Endothelial cell (in vitro differentiated cells): ENCODE measurements around the gene TTC27. TPM values are rescaled to one million over a fixed set of nuclear protein-coding genes. Genes with fewer than 3 reads are reported as not detected.

ENCODE experiments used
- DNase-seq: peaks from one replicate; pipeline ENCODE4 v3.0.0; 2021; ENCODE audit warnings: low spot score
- H3K27ac Mint-ChIP-seq: one replicate; pipeline ENCODE4 v1.8.0; 2021; ENCODE audit warnings: mixed read lengths, inconsistent platforms; ENCODE audit not compliant: unreplicated experiment
- H3K27me3 Mint-ChIP-seq: one replicate; pipeline ENCODE4 v1.8.0; 2021; ENCODE audit warnings: mild to moderate bottlenecking, moderate library complexity, mixed read lengths, inconsistent platforms; ENCODE audit not compliant: unreplicated experiment
- H3K36me3 Mint-ChIP-seq: one replicate; pipeline ENCODE4 v1.8.0; 2021; ENCODE audit warnings: mild to moderate bottlenecking, low read depth, mixed read lengths, inconsistent platforms; ENCODE audit not compliant: unreplicated experiment
- H3K4me1 Mint-ChIP-seq: one replicate; pipeline ENCODE4 v1.8.0; 2021; ENCODE audit warnings: mild to moderate bottlenecking, mixed read lengths, inconsistent platforms; ENCODE audit not compliant: unreplicated experiment
- H3K4me3 Mint-ChIP-seq: one replicate; pipeline ENCODE4 v1.8.0; 2021; ENCODE audit warnings: mild to moderate bottlenecking, mixed read lengths, inconsistent platforms; ENCODE audit not compliant: unreplicated experiment
- H3K9me3 Mint-ChIP-seq: one replicate; pipeline ENCODE4 v1.8.0; 2021; ENCODE audit warnings: mixed read lengths, inconsistent platforms; ENCODE audit not compliant: unreplicated experiment
- CTCF ChIP-seq: fragments of 200-600 bp; sonication (generic); IDR thresholded peaks from one replicate; pipeline ENCODE4 v1.5.0; 2021; ENCODE audit warnings: antibody characterized with exemption; ENCODE audit not compliant: unreplicated experiment
- total RNA-seq: library from RNA; stranded (reverse); fragmentation: NEBNext Ultra II Directional; extraction: Animal tissue kit (Norgen Biotek cat#: 25700); gene quantifications from one replicate; pipeline ENCODE4 v1.2.1, GENCODE V29; 2021; ENCODE audit not compliant: unreplicated experiment

The TTC27 gene
- total RNA-seq, 1 donor from 2014 or later: 12.7 TPM

- Mint-ChIP-seq H3K9me3 (no peaks in the 10 kb centered on the region), H3K27me3 (no peaks in the 10 kb centered on the region), H3K36me3 (no peaks in the 10 kb centered on the region), H3K4me3 (no peak overlapping the region), H3K4me1 (no peaks in the 10 kb centered on the region), H3K27ac (no peak overlapping the region)
- DNase-seq: no peak
- TF ChIP-seq CTCF: no peak
Measured at GRCh38 chr2:32745675-32746074, 117.8 kb downstream of the TTC27 start.

DNA sequence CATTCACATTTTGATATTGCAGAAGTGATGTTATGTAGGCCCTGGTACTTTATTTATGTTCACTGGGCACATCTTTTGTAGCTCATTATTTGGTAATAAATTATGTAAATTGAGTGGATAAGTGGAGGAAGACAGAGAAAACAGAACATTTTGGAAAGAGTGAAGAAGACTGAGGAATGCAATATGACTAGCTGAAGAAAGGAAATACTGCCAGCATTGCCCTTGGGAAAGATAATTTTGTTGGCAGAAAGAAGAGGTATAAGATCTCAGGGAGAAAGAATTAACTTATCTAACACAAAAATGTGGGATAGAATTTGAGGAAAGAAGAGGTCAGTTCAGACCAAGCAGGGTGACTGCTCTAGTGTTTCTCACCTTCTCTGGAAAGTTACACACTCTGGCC, 118.8 kb downstream of the TTC27 start:
- H3K36me3 Mint-ChIP-seq: no peaks in the 10 kb centered on the region
- no peak for DNase-seq
- no peak overlapping the region for H3K4me3 Mint-ChIP-seq
- TF ChIP-seq CTCF: no peak
- no peaks in the 10 kb centered on the region for H3K9me3 Mint-ChIP-seq
- H3K27me3 Mint-ChIP-seq: no peaks in the 10 kb centered on the region
- H3K4me1 Mint-ChIP-seq: peaks cover 5% of the 10 kb centered on the region
- H3K27ac Mint-ChIP-seq: no peak overlapping the region

DNA sequence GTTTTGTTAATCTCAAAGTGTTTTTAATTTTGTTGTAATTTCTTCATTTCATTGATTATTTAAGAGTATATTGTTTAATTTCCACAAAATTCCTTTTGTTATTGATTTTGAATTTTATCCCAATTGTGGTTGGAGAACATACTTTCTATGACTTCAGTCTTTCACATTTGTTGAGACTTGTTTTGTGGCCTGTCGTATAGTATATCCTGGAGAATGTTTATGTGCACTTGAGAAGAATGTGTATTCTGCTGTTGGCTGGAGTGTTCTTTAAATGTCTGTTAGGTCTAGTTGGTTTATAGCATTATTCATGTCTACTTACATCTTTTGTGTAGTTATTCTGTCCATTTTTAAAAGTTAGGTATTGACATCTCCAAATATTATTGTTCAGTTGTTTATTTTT, 120.3 kb downstream of the TTC27 start:
- no peak for DNase-seq
- Mint-ChIP-seq H3K9me3 (no peaks in the 10 kb centered on the region), H3K36me3 (no peaks in the 10 kb centered on the region), H3K27ac (no peak overlapping the region), H3K4me3 (no peak overlapping the region), H3K27me3 (peaks cover 2% of the 10 kb centered on the region), H3K4me1 (peaks cover 20% of the 10 kb centered on the region)
- TF ChIP-seq CTCF: no peak

GRCh38 chr2:32750880-32751279, 123.0 kb downstream of the TTC27 start:
- Mint-ChIP-seq H3K27ac (no peak overlapping the region), H3K4me3 (no peak overlapping the region), H3K4me1 (peaks cover 20% of the 10 kb centered on the region), H3K27me3 (peaks cover 3% of the 10 kb centered on the region), H3K9me3 (no peaks in the 10 kb centered on the region), H3K36me3 (peaks cover 3% of the 10 kb centered on the region)
- TF ChIP-seq CTCF: no peak
- DNase-seq: no peak

GRCh38 chr2:32752205-32752604, 124.4 kb downstream of the TTC27 start:
- Mint-ChIP-seq H3K4me1 (peaks cover 20% of the 10 kb centered on the region), H3K36me3 (peaks cover 3% of the 10 kb centered on the region), H3K4me3 (no peak overlapping the region), H3K9me3 (no peaks in the 10 kb centered on the region), H3K27me3 (peaks cover 3% of the 10 kb centered on the region), H3K27ac (no peak overlapping the region)
- DNase-seq: no peak
- no peak for TF ChIP-seq CTCF
